Measurements from ENCODE around the gene TBX15.

The TBX15 gene

GRCh38 chr1:118984722-118985639, 3.2 kb downstream of the TBX15 start:
- DNase-seq, result no peak

GRCh38 chr1:118984086-118984721, 3.9 kb downstream of the TBX15 start:
- DNase-seq, result no peak

GRCh38 chr1:118983558-118984041, 4.5 kb downstream of the TBX15 start:
- DNase-seq, result no peak

GRCh38 chr1:118982821-118983557, 5.2 kb downstream of the TBX15 start:
- DNase-seq, result no peak

GRCh38 chr1:118982266-118982665, 5.9 kb downstream of the TBX15 start:
- no peak for DNase-seq

- no peak for DNase-seq
Measured at GRCh38 chr1:118981436-118981835, 6.7 kb downstream of the TBX15 start.

- DNase-seq, result no peak
Measured at GRCh38 chr1:118979754-118980575, 8.2 kb downstream of the TBX15 start.

GRCh38 chr1:118978914-118979701, 9.0 kb downstream of the TBX15 start:
- DNase-seq, result no peak

- DNase-seq, result no peak
Measured at GRCh38 chr1:118977600-118977999, 10.5 kb downstream of the TBX15 start.

GRCh38 chr1:118974661-118975060, 13.5 kb downstream of the TBX15 start:
- DNase-seq, result no peak

GRCh38 chr1:118973531-118974137, 14.5 kb downstream of the TBX15 start:
- DNase-seq, result no peak

GRCh38 chr1:118973032-118973431, 15.1 kb downstream of the TBX15 start:
- DNase-seq, result no peak

GRCh38 chr1:118970451-118970850, 17.7 kb downstream of the TBX15 start:
- DNase-seq, result no peak

GRCh38 chr1:118963456-118964430, 24.4 kb downstream of the TBX15 start:
- no peak for DNase-seq

- no peak for DNase-seq
Measured at GRCh38 chr1:118963138-118963455, 25.0 kb downstream of the TBX15 start.

GRCh38 chr1:118961156-118961555, 27.0 kb downstream of the TBX15 start:
- DNase-seq, result no peak

GRCh38 chr1:118960567-118961136, 27.5 kb downstream of the TBX15 start:
- DNase-seq, result no peak

- DNase-seq, result no peak
Measured at GRCh38 chr1:118960026-118960561, 28.0 kb downstream of the TBX15 start.

GRCh38 chr1:118958937-118959631, 29.1 kb downstream of the TBX15 start:
- DNase-seq, result no peak

All from stimulated activated CD4-positive, alpha-beta T cell treated with anti-CD3 and anti-CD28 coated beads, Interleukin-1b, Interleukin-23, amount 100 ng/mL, for 48 hours (primary cell).